HG03342 (cell line): ENCODE measurements around the gene ACSM3.
A peak's percentile ranks its signal among the peaks of the same experiment; 100 is the strongest.
"Not testable (repeated sequence)": the region's sequence is repeated elsewhere in the genome, so short reads cannot be mapped to it uniquely, and the experiment has no call there.

Experiments used
- ATAC-seq: cut with Tn5 transposase; IDR thresholded peaks from one replicate; pipeline ENCODE4 v1.9.1; 2021; ENCODE audit warnings: mild to moderate bottlenecking, moderate library complexity; ENCODE audit not compliant: unreplicated experiment

Gene ACSM3, protein sequence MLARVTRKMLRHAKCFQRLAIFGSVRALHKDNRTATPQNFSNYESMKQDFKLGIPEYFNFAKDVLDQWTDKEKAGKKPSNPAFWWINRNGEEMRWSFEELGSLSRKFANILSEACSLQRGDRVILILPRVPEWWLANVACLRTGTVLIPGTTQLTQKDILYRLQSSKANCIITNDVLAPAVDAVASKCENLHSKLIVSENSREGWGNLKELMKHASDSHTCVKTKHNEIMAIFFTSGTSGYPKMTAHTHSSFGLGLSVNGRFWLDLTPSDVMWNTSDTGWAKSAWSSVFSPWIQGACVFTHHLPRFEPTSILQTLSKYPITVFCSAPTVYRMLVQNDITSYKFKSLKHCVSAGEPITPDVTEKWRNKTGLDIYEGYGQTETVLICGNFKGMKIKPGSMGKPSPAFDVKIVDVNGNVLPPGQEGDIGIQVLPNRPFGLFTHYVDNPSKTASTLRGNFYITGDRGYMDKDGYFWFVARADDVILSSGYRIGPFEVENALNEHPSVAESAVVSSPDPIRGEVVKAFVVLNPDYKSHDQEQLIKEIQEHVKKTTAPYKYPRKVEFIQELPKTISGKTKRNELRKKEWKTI

GRCh38 chr16:20763461-20764232 lies at the start of gene ACSM3:
Gene ACSM3 (plus strand): TSS chr16:20764014. CDS start chr16:20770035, 6,021 bp downstream.
- ATAC-seq = peak; percentile 96

DNA sequence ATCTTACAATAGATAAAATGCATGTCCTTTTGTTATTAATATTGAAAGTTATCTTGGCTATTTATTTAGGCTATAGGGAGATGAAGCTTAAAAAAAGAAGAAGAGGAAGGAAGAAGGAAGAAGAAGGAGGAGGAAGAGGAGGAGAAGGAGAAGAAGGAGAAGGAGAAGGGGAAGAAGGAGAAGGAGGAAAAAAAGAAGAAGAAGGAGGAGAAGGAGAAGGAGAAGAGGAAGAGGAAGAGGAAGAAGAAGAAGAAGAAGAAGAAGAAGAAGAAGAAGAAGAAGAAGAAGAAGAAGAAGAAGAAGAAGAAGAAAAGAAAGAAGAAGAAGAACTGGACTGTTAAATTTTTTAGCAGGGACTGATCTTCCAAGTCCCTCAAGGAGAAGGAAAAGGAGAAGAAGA lies 46.1 kb upstream of the ACSM3 start:
- not testable (repeated sequence) for ATAC-seq

GRCh38 chr16:20720251-20720650 lies 43.6 kb upstream of the ACSM3 start:
- ATAC-seq = no peak

- no peak for ATAC-seq
Measured at GRCh38 chr16:20726661-20727060, 37.2 kb upstream of the ACSM3 start.

DNA sequence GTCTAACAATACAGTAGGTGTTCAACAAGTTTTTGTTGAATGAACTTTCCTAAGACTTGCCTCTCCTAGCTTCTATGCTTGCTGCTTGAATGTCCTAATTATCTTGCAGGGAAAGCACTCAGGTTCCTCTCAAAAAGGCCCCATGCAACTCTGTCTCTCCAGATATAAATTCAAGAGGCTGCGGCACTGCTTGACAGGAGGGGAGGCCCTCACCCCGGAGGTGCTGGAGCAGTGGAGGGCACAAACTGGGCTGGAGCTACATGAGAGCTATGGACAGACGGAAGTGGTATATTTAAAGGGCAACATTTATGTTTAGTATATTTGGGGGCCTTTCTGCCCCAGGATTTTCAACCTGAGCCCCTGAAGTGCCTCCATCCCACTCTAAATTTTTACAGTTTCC lies 36.6 kb upstream of the ACSM3 start:
- ATAC-seq = no peak

DNA sequence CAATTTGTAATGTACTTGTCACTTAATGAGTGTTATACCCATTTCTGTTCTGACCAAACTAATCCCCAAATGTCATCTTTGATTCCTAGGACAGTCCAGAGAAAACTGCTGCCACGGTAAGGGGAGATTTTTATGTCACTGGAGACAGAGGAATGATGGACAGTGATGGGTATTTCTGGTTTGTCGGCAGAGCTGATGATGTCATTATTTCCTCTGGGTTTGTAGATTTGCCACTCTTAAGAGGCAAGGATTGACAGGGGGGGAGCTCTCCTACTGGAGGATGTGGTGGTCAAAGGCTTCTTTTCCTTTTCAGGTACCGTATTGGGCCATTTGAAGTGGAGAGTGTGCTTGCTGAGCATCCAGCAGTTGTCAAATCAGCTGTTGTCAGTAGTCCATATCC lies 34.7 kb upstream of the ACSM3 start:
- ATAC-seq = no peak

- ATAC-seq = no peak
Measured at GRCh38 chr16:20734056-20734455, 29.8 kb upstream of the ACSM3 start.

DNA sequence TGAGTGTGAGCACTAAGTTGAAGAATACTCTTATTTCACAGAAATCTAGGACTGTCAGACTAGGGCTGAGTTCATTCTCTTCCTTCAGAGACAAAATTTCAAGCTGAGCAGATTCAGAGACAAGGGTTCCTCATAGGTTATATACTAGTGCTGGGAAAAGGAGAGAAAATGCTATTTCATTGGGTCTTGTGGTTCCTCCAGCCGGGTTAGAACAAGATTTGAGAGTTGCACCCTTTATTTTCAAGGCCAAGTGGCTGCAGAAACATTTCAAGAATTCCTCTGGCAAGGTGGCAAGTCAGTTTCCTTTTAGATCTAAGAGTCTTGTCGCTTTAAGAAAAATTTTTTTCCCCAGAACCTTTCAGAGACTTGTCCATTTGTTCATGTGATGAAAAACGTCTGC lies 29.0 kb upstream of the ACSM3 start:
- no peak for ATAC-seq

DNA sequence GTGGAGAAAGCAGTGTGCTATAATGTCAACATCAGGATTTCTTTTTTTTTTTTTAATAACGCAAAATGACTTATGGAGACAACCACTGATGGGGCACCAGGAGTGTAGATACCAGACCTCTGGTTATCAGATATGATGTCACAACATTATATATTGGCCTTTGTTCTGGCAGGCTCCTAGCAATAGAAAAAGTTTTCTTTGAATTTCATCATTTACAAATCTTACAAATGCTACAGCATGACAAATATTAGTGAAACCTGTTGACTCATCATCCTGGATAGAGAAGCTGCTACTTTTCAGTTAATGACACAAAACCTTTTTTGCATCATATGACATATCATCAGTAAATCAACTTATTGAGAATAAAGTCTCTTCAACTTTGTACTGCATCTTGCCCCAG lies 28.3 kb upstream of the ACSM3 start:
- no peak for ATAC-seq

- ATAC-seq = no peak
Measured at GRCh38 chr16:20740007-20740883, 23.6 kb upstream of the ACSM3 start.

- peak; percentile 80 for ATAC-seq
Measured at GRCh38 chr16:20740901-20741521, 22.8 kb upstream of the ACSM3 start.

- peak; percentile 81 for ATAC-seq
Measured at GRCh38 chr16:20741554-20742285, 22.1 kb upstream of the ACSM3 start, which contains the start of gene THUMPD1. Gene THUMPD1 (minus strand): TSS chr16:20741818. CDS start chr16:20741739, 79 bp downstream.

GRCh38 chr16:20743591-20743990 lies 20.2 kb upstream of the ACSM3 start:
- no peak for ATAC-seq

GRCh38 chr16:20744922-20745440 lies 18.8 kb upstream of the ACSM3 start:
- ATAC-seq = no peak

GRCh38 chr16:20746461-20746860 lies 17.4 kb upstream of the ACSM3 start:
- ATAC-seq = no peak

- no peak for ATAC-seq
Measured at GRCh38 chr16:20747030-20747816, 16.6 kb upstream of the ACSM3 start.

DNA sequence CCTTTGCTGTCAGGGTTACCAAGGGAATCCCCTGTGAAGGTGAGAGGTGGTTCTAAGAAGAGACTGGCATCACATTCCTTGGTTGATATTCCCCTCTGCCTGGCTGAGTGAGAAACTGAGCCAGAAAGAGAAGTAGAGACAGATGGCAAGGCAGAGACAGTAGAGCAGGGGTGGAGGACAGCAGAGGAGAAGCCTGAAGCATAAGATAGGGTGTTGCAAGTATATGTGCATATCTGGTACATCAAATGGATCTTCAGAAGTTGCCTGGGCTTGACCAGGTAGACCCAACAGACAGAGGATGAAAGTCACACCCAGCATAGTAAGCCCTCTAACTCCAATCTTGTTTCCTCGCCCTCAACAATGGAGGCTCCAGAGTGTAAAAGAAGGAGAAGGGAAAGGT lies 14.3 kb upstream of the ACSM3 start:
- ATAC-seq = no peak

DNA sequence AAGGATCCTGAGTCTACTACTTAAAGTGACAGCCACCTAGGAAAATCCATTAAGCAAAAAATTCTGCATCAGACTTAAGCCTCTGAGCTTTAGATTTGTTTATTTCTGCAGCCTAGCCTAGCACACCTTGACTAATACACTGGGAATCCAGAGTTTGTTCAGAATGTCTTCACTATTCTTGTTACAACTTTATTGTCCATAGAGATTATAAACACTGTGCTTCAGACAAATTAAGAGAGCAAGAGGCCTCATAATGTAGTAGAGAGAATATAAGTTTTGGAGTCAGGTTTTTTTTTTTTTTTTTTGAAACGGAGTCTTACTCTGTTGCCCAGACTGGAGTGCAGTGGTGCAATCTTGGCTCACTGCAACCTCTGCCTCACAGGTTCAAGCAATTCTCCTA lies 13.3 kb upstream of the ACSM3 start:
- no peak for ATAC-seq

- ATAC-seq = no peak
Measured at GRCh38 chr16:20753727-20754126, 10.1 kb upstream of the ACSM3 start.
